ENCODE data around the gene SEC22B.
"Not testable (repeated sequence)": the region's sequence is repeated elsewhere in the genome, so short reads cannot be mapped to it uniquely, and the experiment has no call there.

DNA sequence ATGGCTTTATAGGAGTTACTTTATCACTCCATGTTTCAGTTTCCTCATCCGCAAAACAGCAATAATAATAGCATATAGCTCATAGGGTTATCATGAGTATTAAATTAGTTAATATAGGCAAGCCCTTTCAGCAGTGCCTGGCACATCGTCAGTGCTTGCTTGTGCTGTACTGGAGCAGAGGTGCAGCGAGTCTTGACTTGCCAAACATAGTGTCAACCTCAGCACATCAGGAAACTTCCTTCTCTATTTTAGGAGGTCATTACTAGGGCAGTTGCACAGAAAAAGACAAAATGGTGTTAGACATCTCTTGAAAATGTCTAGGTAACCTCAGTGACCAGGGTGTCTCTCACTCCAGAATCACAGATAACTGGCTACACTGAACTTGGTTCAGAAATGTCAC is 72.6 kb downstream of the SEC22B start:
- TF ChIP-seq, protein P1, sequence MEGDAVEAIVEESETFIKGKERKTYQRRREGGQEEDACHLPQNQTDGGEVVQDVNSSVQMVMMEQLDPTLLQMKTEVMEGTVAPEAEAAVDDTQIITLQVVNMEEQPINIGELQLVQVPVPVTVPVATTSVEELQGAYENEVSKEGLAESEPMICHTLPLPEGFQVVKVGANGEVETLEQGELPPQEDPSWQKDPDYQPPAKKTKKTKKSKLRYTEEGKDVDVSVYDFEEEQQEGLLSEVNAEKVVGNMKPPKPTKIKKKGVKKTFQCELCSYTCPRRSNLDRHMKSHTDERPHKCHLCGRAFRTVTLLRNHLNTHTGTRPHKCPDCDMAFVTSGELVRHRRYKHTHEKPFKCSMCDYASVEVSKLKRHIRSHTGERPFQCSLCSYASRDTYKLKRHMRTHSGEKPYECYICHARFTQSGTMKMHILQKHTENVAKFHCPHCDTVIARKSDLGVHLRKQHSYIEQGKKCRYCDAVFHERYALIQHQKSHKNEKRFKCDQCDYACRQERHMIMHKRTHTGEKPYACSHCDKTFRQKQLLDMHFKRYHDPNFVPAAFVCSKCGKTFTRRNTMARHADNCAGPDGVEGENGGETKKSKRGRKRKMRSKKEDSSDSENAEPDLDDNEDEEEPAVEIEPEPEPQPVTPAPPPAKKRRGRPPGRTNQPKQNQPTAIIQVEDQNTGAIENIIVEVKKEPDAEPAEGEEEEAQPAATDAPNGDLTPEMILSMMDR (conservative IDR thresholded peaks at IDR 0.05), result not testable (repeated sequence)
- not testable (repeated sequence) for TF ChIP-seq ZFX (IDR thresholded peaks at IDR 0.05)

Measured in C4-2B (cell line).